Right cardiac atrium (tissue), 5 donors: ENCODE measurements around the gene HEBP2. TPM values are rescaled to one million over a fixed set of nuclear protein-coding genes. Genes with fewer than 3 reads are reported as not detected.

Experiments
- ATAC-seq, 2 donors: fragments of 200-7000 bp; cut with Tn5 transposase; one replicate each; pipeline versions ENCODE4 v1.8.0 to v1.9.1; 2020; ENCODE audit warnings: moderate library complexity in 2 of 2, mild to moderate bottlenecking in 1 of 2
- DNase-seq, 3 donors: peaks; one replicate each; pipeline ENCODE4 v3.0.0-alpha.2; 2020
- H3K27ac ChIP-seq: one replicate; pipeline ENCODE4 v1.5.1; 2013; ENCODE audit warnings: mild to moderate bottlenecking, low read length, control low read depth, moderate library complexity
- H3K27me3 ChIP-seq: one replicate; pipeline ENCODE4 v1.6.1; 2013; ENCODE audit not compliant: control insufficient read depth, insufficient read depth
- H3K4me1 ChIP-seq: one replicate; pipeline ENCODE4 v1.6.1; 2013; ENCODE audit warnings: low read length; ENCODE audit not compliant: control insufficient read depth, insufficient read depth
- H3K4me3 ChIP-seq: one replicate; pipeline ENCODE4 v1.5.1; 2013; ENCODE audit warnings: low read length, control low read depth
- H3K9me3 ChIP-seq: one replicate; pipeline ENCODE4 v1.6.1; 2013; ENCODE audit warnings: low read length; ENCODE audit not compliant: control insufficient read depth
- WGBS: extraction: QIAGEN DNeasy Blood & Tissue Kit; methylation state at CpG from one replicate; pipeline ENCODE4 v1.1.7; 2013; 5-methylcytosine and 5-hydroxymethylcytosine counted together
- intact Hi-C, 4 donors: fragments of 100-400 bp; cut with DNase I; formaldehyde crosslinking; loops; one replicate each; pipeline versions ENCODE4 v1.11.0 to v1.14.0; 2022 to 2023
- polyA plus RNA-seq: library from polyadenylated mRNA; stranded (reverse); fragments of 200-250 nt; gene quantifications from one replicate; pipeline ENCODE4 v1.2.3, GENCODE V29; 2013
- total RNA-seq, 4 donors: library from RNA; stranded (reverse); fragmentation: NEBNext Ultra II Directional; extraction: Animal tissue kit (Norgen Biotek cat#: 25700); gene quantifications; one replicate each; pipeline ENCODE4 v1.2.1, GENCODE V29; 2021
- donor health status: healthy with polysubstance abuse.
- donor health status: DM: no; HTN: yes; CAD: no.
- donor health status: DM: no; HTN: no; CAD: no.
- donor health status: DM: no; HTN: yes; CAD: no; lungs with severe emphysema.
- donor health status: DM: yes; HTN: yes; CAD: no.

Gene HEBP2
- total and polyA plus RNA-seq, 5 donors: 39.5 to 91.6 (median 77.4) TPM

GRCh38 chr6:138439546-138439945, 35.5 kb downstream of the HEBP2 start:
- Histone ChIP-seq H3K27me3 (no peaks in the 10 kb centered on the region), H3K4me3 (no peak overlapping the region), H3K9me3 (no peaks in the 10 kb centered on the region), H3K4me1 (peaks cover 2% of the 10 kb centered on the region), H3K27ac (no peak overlapping the region)
- ATAC-seq (no peak), DNase-seq (no peak)
- whole genome bisulfite sequencing: 54% methylated on average over 7 of the region's 7 CpGs
- intact Hi-C loops: no loop called here

GRCh38 chr6:138440296-138440695, 36.3 kb downstream of the HEBP2 start:
- H3K4me1 ChIP-seq: peaks cover 2% of the 10 kb centered on the region
- no peak for ATAC-seq
- 80% methylated on average over 3 of the region's 3 CpGs for WGBS
- H3K27ac ChIP-seq: no peak overlapping the region
- no peak for DNase-seq
- no peak overlapping the region for H3K4me3 ChIP-seq
- intact Hi-C loops: no loop called here
- no peaks in the 10 kb centered on the region for H3K27me3 ChIP-seq
- no peaks in the 10 kb centered on the region for H3K9me3 ChIP-seq

GRCh38 chr6:138440758-138441357, 36.8 kb downstream of the HEBP2 start:
- H3K9me3 ChIP-seq: no peaks in the 10 kb centered on the region
- H3K4me3 ChIP-seq: no peak overlapping the region
- intact Hi-C loops: no loop called here
- DNase-seq (no peak), ATAC-seq (no peak)
- no peak overlapping the region for H3K27ac ChIP-seq
- WGBS: 83% methylated on average over 4 of the region's 4 CpGs
- H3K27me3 ChIP-seq: no peaks in the 10 kb centered on the region
- peaks cover 2% of the 10 kb centered on the region for H3K4me1 ChIP-seq

- no peak for ATAC-seq
- H3K27ac ChIP-seq: no peak overlapping the region
Observed at GRCh38 chr6:138441965-138442364, 37.9 kb downstream of the HEBP2 start.

GRCh38 chr6:138442663-138443062, 38.6 kb downstream of the HEBP2 start:
- intact Hi-C loops: no loop called here
- Histone ChIP-seq H3K4me1 (peaks cover 2% of the 10 kb centered on the region), H3K4me3 (no peak overlapping the region), H3K27ac (no peak overlapping the region), H3K9me3 (no peaks in the 10 kb centered on the region), H3K27me3 (no peaks in the 10 kb centered on the region)
- DNase-seq (no peak), ATAC-seq (no peak)
- 90% methylated on average over 2 of the region's 2 CpGs for WGBS

More at GRCh38 chr6:138441965-138442364, 37.9 kb downstream of the HEBP2 start:
- DNase-seq: no peak
- intact Hi-C loops: no loop called here
- Histone ChIP-seq H3K4me3 (no peak overlapping the region), H3K9me3 (no peaks in the 10 kb centered on the region), H3K4me1 (peaks cover 2% of the 10 kb centered on the region), H3K27me3 (no peaks in the 10 kb centered on the region)
- 79% methylated on average over 6 of the region's 6 CpGs for WGBS

GRCh38 chr6:138443979-138444378, 40.0 kb downstream of the HEBP2 start:
- ATAC-seq (no peak), DNase-seq (no peak)
- H3K4me1 ChIP-seq: peaks cover 2% of the 10 kb centered on the region
- intact Hi-C loops: no loop called here
- no peaks in the 10 kb centered on the region for H3K9me3 ChIP-seq
- no peak overlapping the region for H3K27ac ChIP-seq
- H3K27me3 ChIP-seq: no peaks in the 10 kb centered on the region
- no peak overlapping the region for H3K4me3 ChIP-seq

GRCh38 chr6:138446821-138447220, 42.8 kb downstream of the HEBP2 start:
- H3K27ac ChIP-seq: no peak overlapping the region
- no peak for DNase-seq
- no peaks in the 10 kb centered on the region for H3K9me3 ChIP-seq
- H3K27me3 ChIP-seq: no peaks in the 10 kb centered on the region
- no peak for ATAC-seq
- H3K4me1 ChIP-seq: no peaks in the 10 kb centered on the region
- intact Hi-C loops: no loop called here
- no peak overlapping the region for H3K4me3 ChIP-seq
- 89% methylated on average over 6 of the region's 6 CpGs for WGBS

- ATAC-seq: no peak
- Histone ChIP-seq H3K4me3 (no peak overlapping the region), H3K27ac (no peak overlapping the region), H3K27me3 (no peaks in the 10 kb centered on the region), H3K4me1 (no peaks in the 10 kb centered on the region), H3K9me3 (no peaks in the 10 kb centered on the region)
- 75% methylated on average over 3 of the region's 3 CpGs for WGBS
- intact Hi-C loops: no loop called here
- no peak for DNase-seq
Observed at GRCh38 chr6:138450445-138450844, 46.4 kb downstream of the HEBP2 start.

GRCh38 chr6:138451043-138451442, 47.0 kb downstream of the HEBP2 start:
- no peaks in the 10 kb centered on the region for H3K9me3 ChIP-seq
- no peak for ATAC-seq
- H3K4me3 ChIP-seq: no peak overlapping the region
- H3K4me1 ChIP-seq: peaks cover 1% of the 10 kb centered on the region
- DNase-seq: no peak
- 99% methylated on average over 3 of the region's 3 CpGs for WGBS
- H3K27me3 ChIP-seq: no peaks in the 10 kb centered on the region
- intact Hi-C loops: no loop called here
- H3K27ac ChIP-seq: no peak overlapping the region

GRCh38 chr6:138454981-138455706, 51.1 kb downstream of the HEBP2 start:
- peak; percentile 55 to 59 for ATAC-seq
- WGBS: 84% methylated on average over 9 of the region's 9 CpGs
- peaks cover 3% of the 10 kb centered on the region for H3K4me1 ChIP-seq
- H3K9me3 ChIP-seq: no peaks in the 10 kb centered on the region
- H3K27ac ChIP-seq: no peak overlapping the region
- H3K27me3 ChIP-seq: no peaks in the 10 kb centered on the region
- DNase-seq: peak in 1 of 3 donors; percentile 74
- H3K4me3 ChIP-seq: no peak overlapping the region
- intact Hi-C loops: no loop called here

GRCh38 chr6:138455746-138456400, 51.9 kb downstream of the HEBP2 start:
- WGBS: 52% methylated on average over 7 of the region's 7 CpGs
- no peak for DNase-seq
- ATAC-seq: peak in 1 of 2 donors; percentile 41
- H3K9me3 ChIP-seq: no peaks in the 10 kb centered on the region
- intact Hi-C loops: no loop called here
- H3K27ac ChIP-seq: no peak overlapping the region
- H3K4me3 ChIP-seq: no peak overlapping the region
- H3K27me3 ChIP-seq: no peaks in the 10 kb centered on the region
- peaks cover 3% of the 10 kb centered on the region for H3K4me1 ChIP-seq
